Coronary artery (tissue), 2 donors: ENCODE results near the gene SNX9.

Source experiments
- DNase-seq: peaks from one replicate; pipeline ENCODE4 v3.0.0-alpha.2; 2017; ENCODE audit warnings: low spot score
- H3K27ac ChIP-seq, 2 donors: fragments of 200-600 bp; sonication (generic); one replicate each; pipeline ENCODE4 v1.5.1; 2016 to 2019
- H3K4me3 ChIP-seq: fragments of 200-600 bp; sonication (generic); 2 replicates; pipeline ENCODE4 v1.5.1; 2016; ENCODE audit warnings: mild to moderate bottlenecking, moderate library complexity
- CTCF ChIP-seq: fragments of 200-600 bp; sonication (generic); IDR thresholded peaks from one replicate; pipeline ENCODE4 v1.5.1; 2019; ENCODE audit warnings: antibody characterized with exemption

SNX9 gene

GRCh38 chr6:157956171-157956730 lies 133.2 kb downstream of the SNX9 start:
- no peak for TF ChIP-seq CTCF
- Histone ChIP-seq H3K4me3 (no peak overlapping the region), H3K27ac (no peak overlapping the region)
- no peak for DNase-seq

- TF ChIP-seq CTCF: no peak
- DNase-seq: no peak
- H3K27ac ChIP-seq: no peak overlapping the region
- H3K4me3 ChIP-seq: no peak overlapping the region
These were observed 136.6 kb downstream of the SNX9 start for GRCh38 chr6:157959451-157960227.

DNA sequence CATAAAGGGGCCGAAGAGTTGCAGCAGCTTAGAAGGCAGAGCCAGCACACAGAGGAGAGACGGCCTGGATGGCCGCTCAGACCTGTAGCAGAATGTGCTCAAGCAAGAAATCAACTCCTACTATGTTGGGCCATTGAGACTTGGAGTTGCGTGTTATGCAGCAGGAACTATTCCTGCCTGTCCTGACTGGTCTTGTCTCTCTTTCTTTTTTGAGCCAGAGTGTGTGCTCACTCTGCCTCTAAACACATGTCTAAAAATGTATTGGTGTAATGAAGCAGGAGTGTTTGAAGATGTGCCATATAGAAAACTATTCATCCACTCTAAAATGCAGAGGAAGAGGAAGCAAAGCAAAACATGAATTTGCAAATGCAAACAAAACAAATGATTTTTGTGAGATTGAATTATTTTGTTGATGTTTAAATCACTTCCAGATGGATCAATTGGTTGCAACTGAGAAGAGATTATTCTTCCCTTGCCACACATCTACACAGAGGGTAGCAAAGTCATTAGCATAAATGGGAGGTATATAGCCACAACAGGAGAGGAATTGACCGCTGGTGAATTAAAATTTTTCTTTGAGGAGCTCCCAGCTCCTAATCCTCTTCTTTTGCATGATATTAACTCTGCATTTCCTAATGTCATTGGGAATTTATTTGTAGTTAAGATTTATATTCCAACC lies 138.2 kb downstream of the SNX9 start:
- H3K27ac ChIP-seq: peak overlapping the region in 1 of 2 donors; percentile 45
- H3K4me3 ChIP-seq: no peak overlapping the region
- TF ChIP-seq CTCF: no peak
- no peak for DNase-seq

- Histone ChIP-seq H3K27ac (peak overlapping the region in 1 of 2 donors; percentile 60), H3K4me3 (no peak overlapping the region)
- no peak for DNase-seq
- TF ChIP-seq CTCF: no peak
These were observed 139.0 kb downstream of the SNX9 start for GRCh38 chr6:157961832-157962575.

DNA sequence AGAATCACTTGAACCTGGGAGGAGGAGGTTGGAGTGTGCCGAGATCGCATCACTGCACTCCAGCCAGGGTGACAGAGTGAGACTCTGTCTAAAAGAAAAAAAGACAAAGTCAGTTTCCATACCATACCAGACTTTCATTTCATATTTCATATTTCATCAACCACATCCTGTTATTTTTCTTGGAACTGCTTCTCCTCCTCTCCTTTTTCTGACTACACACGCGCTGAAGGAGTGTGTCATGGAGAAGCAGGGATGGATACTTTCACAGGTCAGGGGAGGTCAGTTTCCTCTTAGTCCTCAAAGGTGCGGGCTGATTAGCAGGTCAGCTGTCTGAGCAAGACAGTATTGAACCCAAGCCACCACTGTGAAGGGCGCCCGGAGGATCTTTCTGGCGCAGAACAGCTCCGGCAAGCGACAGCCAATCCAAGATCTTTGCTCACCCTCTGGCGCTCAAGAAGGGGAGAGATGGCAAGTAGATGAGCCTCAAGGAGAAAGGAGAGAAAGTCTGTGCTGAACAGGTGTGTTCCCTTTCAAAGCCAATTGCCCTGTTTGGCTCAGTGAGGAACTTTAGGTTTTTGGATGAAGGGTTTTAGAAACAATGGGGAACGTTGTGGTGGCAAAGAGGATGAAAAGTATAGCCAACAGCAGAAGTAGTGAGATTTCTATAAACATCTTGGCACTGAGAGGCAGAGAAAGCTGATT lies 139.7 kb downstream of the SNX9 start:
- no peak for DNase-seq
- H3K27ac ChIP-seq: peak overlapping the region; percentile 13 to 60

More for the DNA sequence above, 139.7 kb downstream of the SNX9 start:
- TF ChIP-seq CTCF: no peak
- H3K4me3 ChIP-seq: no peak overlapping the region
